HepG2 (cell line): ENCODE data around the gene HAO2. TPM values are rescaled to one million over a fixed set of nuclear protein-coding genes. Genes with fewer than 3 reads are reported as not detected.
A peak's percentile ranks its signal among the peaks of the same experiment; 100 is the strongest.

Experiments used
- ARID4A ChIP-seq: sonication (generic); formaldehyde crosslinking; IDR thresholded peaks from 2 replicates; pipeline ENCODE4 v1.5.0; 2020; ENCODE audit warnings: mild to moderate bottlenecking, missing genetic modification reagents, borderline replicate concordance
- DMAP1 ChIP-seq: IDR thresholded peaks from 2 replicates; pipeline ENCODE4 v1.6.1; 2016
- ESRRA ChIP-seq: sonication (generic); formaldehyde crosslinking; IDR thresholded peaks from 2 replicates; pipeline ENCODE4 v1.5.1; 2020; ENCODE audit warnings: mild to moderate bottlenecking, low read depth, missing genetic modification reagents
- FOSL1 ChIP-seq: sonication (generic); formaldehyde crosslinking; IDR thresholded peaks from 2 replicates; pipeline ENCODE4 v1.9.0; 2021; ENCODE audit warnings: missing genetic modification reagents, borderline replicate concordance
- FOXK2 ChIP-seq: fragments of 450-650 bp; IDR thresholded peaks from 2 replicates; pipeline ENCODE4 v1.6.1; 2016
- HMG20B ChIP-seq: conservative IDR thresholded peaks from 2 replicates; pipeline ENCODE4 v1.6.1; 2016; ENCODE audit warnings: missing genetic modification reagents, missing compliant biosample characterization
- HNF4A ChIP-seq: sonication (generic); formaldehyde crosslinking; IDR thresholded peaks from 2 replicates; pipeline ENCODE4 v1.4.0; 2020; ENCODE audit warnings: missing genetic modification reagents
- HOXA9 ChIP-seq: sonication (generic); formaldehyde crosslinking; IDR thresholded peaks from 2 replicates; pipeline ENCODE4 v1.8.1; 2022; ENCODE audit warnings: missing genetic modification reagents, mild to moderate bottlenecking, moderate library complexity, borderline replicate concordance
- KAT8 ChIP-seq: IDR thresholded peaks from 2 replicates; pipeline ENCODE4 v1.6.1; 2016; ENCODE audit warnings: missing genetic modification reagents, missing compliant biosample characterization
- MBD4 ChIP-seq: IDR thresholded peaks from 2 replicates; pipeline ENCODE4 v1.6.1; 2012; ENCODE audit warnings: low read length, inconsistent platforms, borderline replicate concordance
- MIXL1 ChIP-seq: IDR thresholded peaks from 2 replicates; pipeline ENCODE4 v1.6.1; 2016
- NBN ChIP-seq: fragments of 450-650 bp; conservative IDR thresholded peaks from 2 replicates; pipeline ENCODE4 v1.6.1; 2017
- NFE2L1 ChIP-seq: sonication (generic); formaldehyde crosslinking; IDR thresholded peaks from 2 replicates; pipeline ENCODE4 v1.4.0; 2020; ENCODE audit warnings: missing genetic modification reagents, mild to moderate bottlenecking, borderline replicate concordance
- SKI ChIP-seq: fragments of 450-650 bp; IDR thresholded peaks from one replicate; pipeline ENCODE4 v1.6.1; 2018; ENCODE audit warnings: mild to moderate bottlenecking; ENCODE audit not compliant: partially characterized antibody
- TFE3 ChIP-seq: IDR thresholded peaks from 2 replicates; pipeline ENCODE4 v1.6.1; 2016
- TOE1 ChIP-seq: sonication (generic); formaldehyde crosslinking; IDR thresholded peaks from 2 replicates; pipeline ENCODE4 v1.4.0; 2020; ENCODE audit warnings: mild to moderate bottlenecking, missing genetic modification reagents
- ZKSCAN8 ChIP-seq: IDR thresholded peaks from 2 replicates; pipeline ENCODE4 v1.6.1; 2016; ENCODE audit warnings: borderline replicate concordance, missing genetic modification reagents, missing compliant biosample characterization
- ZMAT3 ChIP-seq: sonication (generic); formaldehyde crosslinking; conservative IDR thresholded peaks from 2 replicates; pipeline ENCODE4 v1.7.0; 2021; ENCODE audit warnings: missing genetic modification reagents
- ZMYM3 ChIP-seq: sonication (generic); formaldehyde crosslinking; IDR thresholded peaks from 2 replicates; pipeline ENCODE4 v1.5.1; 2020; ENCODE audit warnings: mild to moderate bottlenecking, missing genetic modification reagents
- ZNF446 ChIP-seq: sonication (generic); formaldehyde crosslinking; IDR thresholded peaks from 2 replicates; pipeline ENCODE4 v1.5.0; 2020; ENCODE audit warnings: mild to moderate bottlenecking, missing genetic modification reagents
- ZNF543 ChIP-seq: sonication (generic); formaldehyde crosslinking; IDR thresholded peaks from 2 replicates; pipeline ENCODE4 v1.4.0; 2020; ENCODE audit warnings: mild to moderate bottlenecking, missing genetic modification reagents
- ZNF574 ChIP-seq: sonication (generic); formaldehyde crosslinking; IDR thresholded peaks from 2 replicates; pipeline ENCODE4 v1.4.0; 2020; ENCODE audit warnings: missing genetic modification reagents
- ZNF580 ChIP-seq: IDR thresholded peaks from 2 replicates; pipeline ENCODE4 v1.6.1; 2016; ENCODE audit warnings: low read depth, borderline replicate concordance
- ZSCAN9 ChIP-seq: IDR thresholded peaks from 2 replicates; pipeline ENCODE4 v1.6.1; 2016; ENCODE audit warnings: borderline replicate concordance
- polyA plus RNA-seq, 8 experiments: library from polyadenylated mRNA; depleted of rRNA in 3 of 8; stranded (reverse) in 7 of 8; unstranded in 1 of 8; fragments of >200 nt; fragmentation: Illumina TruSeq in 4 of 8; extraction: Trizol in 4 of 8; gene quantifications; 2 replicates each; pipeline versions ENCODE4 v1.2.1 to v1.2.3, GENCODE V29; 2011 to 2016; ENCODE audit warnings: low read depth in 4 of 8, missing spikeins in 1 of 8, mixed read lengths in 1 of 8; ENCODE audit not compliant: insufficient read depth in 1 of 8
- total RNA-seq, 5 experiments: library from RNA; depleted of rRNA; stranded (reverse); fragments of >200 nt; fragmentation: Illumina TruSeq; extraction: Trizol; gene quantifications; 2 replicates each; pipeline ENCODE4 v1.2.3, GENCODE V29; 2016; ENCODE audit warnings: low read depth in 1 of 5

The HAO2 gene
- total and polyA plus RNA-seq, 2 of the 13 experiments (the other 11 are each of a cell fraction or from before 2014, with no cell fraction given): 0.05 to 0.09 TPM

- peak; percentile 51; the same call in 1 of the 2 replicates for TF ChIP-seq TOE1
- TF ChIP-seq ZSCAN9 (CRISPR knock-in tag): no peak
- no peak for TF ChIP-seq ZNF446 (CRISPR knock-in tag)
- TF ChIP-seq FOSL1: no peak
- peak; percentile 80 for TF ChIP-seq ESRRA (CRISPR knock-in tag)
- TF ChIP-seq HNF4A (CRISPR knock-in tag): peak; percentile 99
- TF ChIP-seq KAT8 (CRISPR knock-in tag): peak; percentile 69; the same call in 1 of the 2 replicates
- peak; percentile 69 for TF ChIP-seq ZNF574 (CRISPR knock-in tag)
- TF ChIP-seq SKI: peak; percentile 55
- no peak for TF ChIP-seq NFE2L1 (CRISPR knock-in tag)
- TF ChIP-seq ZMYM3 (CRISPR knock-in tag): peak; percentile 70; the same call in 1 of the 2 replicates
- peak; percentile 23; the same call in 1 of the 2 replicates for TF ChIP-seq MBD4
- peak; percentile 39; the same call in 1 of the 2 replicates for TF ChIP-seq ZNF580 (CRISPR knock-in tag)
- peak; percentile 74; the same call in 1 of the 2 replicates for TF ChIP-seq ZNF543 (CRISPR knock-in tag)
- TF ChIP-seq HMG20B (CRISPR knock-in tag): peak; percentile 69; the same call in 1 of the 2 replicates
- TF ChIP-seq MIXL1 (CRISPR knock-in tag): peak; percentile 97
- peak; percentile 84; the same call in 1 of the 2 replicates for TF ChIP-seq TFE3
- TF ChIP-seq NBN: no peak
- peak; percentile 59; the same call in 1 of the 2 replicates for TF ChIP-seq DMAP1 (CRISPR knock-in tag)
- no peak for TF ChIP-seq HOXA9 (CRISPR knock-in tag)
- TF ChIP-seq FOXK2: peak; percentile 49; the same call in 1 of the 2 replicates
- 0 out of 2 replicates have a peak, but pooled peaks have one; percentile 63 for TF ChIP-seq ARID4A
- TF ChIP-seq ZKSCAN8 (CRISPR knock-in tag): 0 out of 2 replicates have a peak, but pooled peaks have one; percentile 46
- TF ChIP-seq ZMAT3 (CRISPR knock-in tag): no peak
Observed at GRCh38 chr1:119341372-119341947, 27.1 kb upstream of the HAO2 start (continued).
